ENCODE measurements around the gene BEAN1. TPM values are rescaled to one million over a fixed set of nuclear protein-coding genes. Genes with fewer than 3 reads are reported as not detected.

Gene BEAN1
- total RNA-seq, 4 donors from 2014 or later: not detected

GRCh38 chr16:66469291-66469946 lies 42.3 kb downstream of the BEAN1 start:
- DNase-seq: peak in 1 of 3 donors; percentile 32
- no peaks in the 10 kb centered on the region for H3K27me3 ChIP-seq
- H3K4me3 ChIP-seq: no peak overlapping the region
- no peaks in the 10 kb centered on the region for H3K36me3 ChIP-seq
- H3K4me1 ChIP-seq: no peaks in the 10 kb centered on the region
- no peaks in the 10 kb centered on the region for H3K9me3 ChIP-seq
- no peak overlapping the region for H3K27ac ChIP-seq
- TF ChIP-seq CTCF (IDR thresholded peaks at IDR 0.05) (no peak), POLR2A (IDR thresholded peaks at IDR 0.05) (no peak)

GRCh38 chr16:66469947-66470546 lies 43.0 kb downstream of the BEAN1 start:
- no peak overlapping the region for H3K27ac ChIP-seq
- TF ChIP-seq POLR2A (IDR thresholded peaks at IDR 0.05) (no peak), CTCF (IDR thresholded peaks at IDR 0.05) (no peak)
- H3K4me1 ChIP-seq: no peaks in the 10 kb centered on the region
- no peaks in the 10 kb centered on the region for H3K36me3 ChIP-seq
- no peaks in the 10 kb centered on the region for H3K9me3 ChIP-seq
- no peak overlapping the region for H3K4me3 ChIP-seq
- no peaks in the 10 kb centered on the region for H3K27me3 ChIP-seq
- no peak for DNase-seq

DNA sequence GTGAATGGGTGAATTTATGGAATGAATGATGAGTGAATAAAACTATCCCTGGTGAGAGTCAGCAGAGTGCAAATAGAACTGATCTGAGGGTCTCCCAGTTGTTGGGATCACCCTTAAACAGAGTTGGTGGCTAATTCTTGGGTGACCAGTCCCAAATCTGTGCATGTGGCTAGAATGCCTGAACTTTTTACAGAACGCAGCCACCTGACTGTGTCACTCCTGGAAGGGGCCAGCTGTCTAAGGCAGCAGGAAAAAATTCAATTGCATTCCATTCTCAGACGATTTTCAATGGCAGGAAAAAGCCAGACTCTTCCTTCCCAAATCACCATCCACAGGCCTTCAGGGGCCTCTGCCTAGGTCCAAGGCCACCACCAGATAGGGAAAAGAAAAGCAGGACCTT lies 43.5 kb downstream of the BEAN1 start:
- H3K4me1 ChIP-seq: no peaks in the 10 kb centered on the region
- H3K27ac ChIP-seq: no peak overlapping the region
- H3K36me3 ChIP-seq: no peaks in the 10 kb centered on the region
- peak in 1 of 3 donors; percentile 5 for DNase-seq
- no peak for TF ChIP-seq POLR2A (IDR thresholded peaks at IDR 0.05)
- TF ChIP-seq CTCF (IDR thresholded peaks at IDR 0.05): no peak
- H3K9me3 ChIP-seq: no peaks in the 10 kb centered on the region
- H3K27me3 ChIP-seq: no peaks in the 10 kb centered on the region
- H3K4me3 ChIP-seq: no peak overlapping the region

- Histone ChIP-seq H3K4me1 (no peaks in the 10 kb centered on the region), H3K36me3 (no peaks in the 10 kb centered on the region), H3K27me3 (no peaks in the 10 kb centered on the region), H3K27ac (no peak overlapping the region), H3K9me3 (no peaks in the 10 kb centered on the region), H3K4me3 (no peak overlapping the region)
- TF ChIP-seq POLR2A (IDR thresholded peaks at IDR 0.05) (no peak), CTCF (IDR thresholded peaks at IDR 0.05) (no peak)
- peak in 1 of 3 donors; percentile 28 for DNase-seq
These were observed 44.2 kb downstream of the BEAN1 start for GRCh38 chr16:66471264-66471663.

- Histone ChIP-seq H3K4me3 (no peak overlapping the region), H3K27ac (no peak overlapping the region), H3K36me3 (no peaks in the 10 kb centered on the region), H3K27me3 (no peaks in the 10 kb centered on the region), H3K4me1 (no peaks in the 10 kb centered on the region), H3K9me3 (no peaks in the 10 kb centered on the region)
- peak in 1 of 3 donors; percentile 34 for DNase-seq
- TF ChIP-seq CTCF (IDR thresholded peaks at IDR 0.05) (no peak), POLR2A (IDR thresholded peaks at IDR 0.05) (no peak)
These were observed 44.8 kb downstream of the BEAN1 start for GRCh38 chr16:66471716-66472393.

Measured in Peyer's patch (tissue), 4 donors.